H1 (cell line): ENCODE measurements around the gene ADM. TPM values are rescaled to one million over a fixed set of nuclear protein-coding genes. Genes with fewer than 3 reads are reported as not detected.
A peak's percentile ranks its signal among the peaks of the same experiment; 100 is the strongest.

ENCODE experiments used
- CTCF ChIA-PET: fragments of 300-600 bp; sonication (Branson Sonifier 250); formaldehyde crosslinking; loops from one replicate; lab custom pipeline; 2021; ENCODE audit not compliant: partially characterized antibody; lab: Charles Lee
- POLR2A ChIA-PET: fragments of 300-600 bp; sonication (Branson Sonifier 250); formaldehyde crosslinking; loops from one replicate; lab custom pipeline; 2021; ENCODE audit warnings: inconsistent platforms; ENCODE audit not compliant: partially characterized antibody; lab: Charles Lee
- DNase-seq, 2 experiments: peaks; one replicate each; pipeline versions ENCODE4 v3.0.0 to v3.0.0-alpha.2; 2010 to 2022; ENCODE audit warnings: low spot score in 2 of 2, low read depth in 1 of 2, mixed read lengths in 1 of 2
- FAIRE-seq: peaks from 2 replicates; lab custom pipeline; 2011; peaks lifted over from hg19 to GRCh38; lab: Jason Lieb, UNC
- H2AFZ ChIP-seq: 2 replicates; pipeline ENCODE4 v1.8.1; 2012; ENCODE audit warnings: low read length, inconsistent platforms
- H2AK5ac ChIP-seq: 2 replicates; pipeline ENCODE4 v1.6.1; 2013; ENCODE audit warnings: low read depth, low read length
- H2BK120ac ChIP-seq: replicated peaks from 2 replicates; pipeline ENCODE3; 2013; ENCODE audit warnings: low read depth, low read length, inconsistent platforms
- H2BK12ac ChIP-seq: 2 replicates; pipeline ENCODE4 v1.6.1; 2013; ENCODE audit warnings: low read depth, low read length
- H2BK15ac ChIP-seq: 2 replicates; pipeline ENCODE4 v1.6.1; 2013; ENCODE audit warnings: low read length
- H2BK20ac ChIP-seq: 2 replicates; pipeline ENCODE4 v1.6.1; 2013; ENCODE audit warnings: low read length
- H2BK5ac ChIP-seq: 2 replicates; pipeline ENCODE4 v1.6.1; 2013; ENCODE audit warnings: low read depth, low read length
- H3K14ac ChIP-seq: 2 replicates; pipeline ENCODE4 v1.6.1; 2013; ENCODE audit warnings: inconsistent platforms; ENCODE audit not compliant: insufficient read length
- H3K18ac ChIP-seq: 2 replicates; pipeline ENCODE4 v1.6.1; 2013; ENCODE audit warnings: low read length; ENCODE audit errors: extremely low read depth
- H3K23ac ChIP-seq: 2 replicates; pipeline ENCODE4 v1.6.1; 2013; ENCODE audit warnings: inconsistent platforms; ENCODE audit not compliant: insufficient read length
- H3K23me2 ChIP-seq: 2 replicates; pipeline ENCODE4 v1.6.1; 2013; ENCODE audit warnings: low read depth, low read length
- H3K27ac ChIP-seq: 2 replicates; pipeline ENCODE4 v1.6.1; 2011; ENCODE audit warnings: low read depth, low read length, inconsistent platforms
- H3K27me3 ChIP-seq, 4 experiments: replicated peaks in 1 of 4; 1 replicate in 1 of 4; 2 replicates in 3 of 4; pipeline versions ENCODE4 v1.6.1 to v1.8.1; 2011 to 2013; ENCODE audit warnings: low read length in 3 of 4, mild to moderate bottlenecking in 3 of 4, inconsistent platforms in 2 of 4, mixed read lengths in 2 of 4, moderate library complexity in 1 of 4; ENCODE audit not compliant: control insufficient read depth in 3 of 4, insufficient read depth in 3 of 4; ENCODE audit errors: extremely low read depth in 1 of 4
- H3K36me3 ChIP-seq, 4 experiments: 2 replicates each; pipeline versions ENCODE4 v1.6.1 to v1.8.1; 2011 to 2013; ENCODE audit warnings: mild to moderate bottlenecking in 4 of 4, low read length in 3 of 4, moderate library complexity in 2 of 4, control low read depth in 1 of 4, inconsistent platforms in 1 of 4; ENCODE audit not compliant: insufficient read depth in 4 of 4, control insufficient read depth in 2 of 4
- H3K4ac ChIP-seq: replicated peaks from 2 replicates; pipeline ENCODE3; 2013; ENCODE audit warnings: low read length, low read depth, mixed read lengths, inconsistent platforms; ENCODE audit not compliant: insufficient read length
- H3K4me1 ChIP-seq, 4 experiments: replicated peaks in 1 of 4; 1 replicate in 1 of 4; 2 replicates in 3 of 4; pipeline versions ENCODE4 v1.6.1 to v1.8.1; 2011 to 2013; ENCODE audit warnings: low read length in 3 of 4, inconsistent platforms in 2 of 4, mixed read lengths in 1 of 4; ENCODE audit not compliant: insufficient read depth in 4 of 4, control insufficient read depth in 3 of 4
- H3K4me2 ChIP-seq, 2 experiments: 2 replicates each; pipeline versions ENCODE4 v1.6.1 to v1.8.1; 2011 to 2013; ENCODE audit warnings: low read depth in 2 of 2, low read length in 2 of 2, control low read depth in 1 of 2, inconsistent platforms in 1 of 2, mild to moderate bottlenecking in 1 of 2; ENCODE audit not compliant: insufficient read depth in 1 of 2
- H3K4me3 ChIP-seq, 4 experiments: fragments of 200-600, 300-600 bp in 1 of 4; sonication (generic), shearing (Covaris generic), sonication (Bioruptor Twin) in 1 of 4; 2 replicates each; pipeline versions ENCODE4 v1.5.1 to v1.8.1; 2011 to 2016; ENCODE audit warnings: low read length in 4 of 4, low read depth in 3 of 4, control low read depth in 2 of 4, inconsistent platforms in 2 of 4, mild to moderate bottlenecking in 2 of 4, mixed read lengths in 1 of 4, moderate library complexity in 1 of 4; ENCODE audit not compliant: insufficient read depth in 2 of 4; ENCODE audit errors: extremely low read depth in 1 of 4
- H3K56ac ChIP-seq: replicated peaks from 2 replicates; pipeline ENCODE3; 2013; ENCODE audit warnings: low read depth, mild to moderate bottlenecking, mixed read lengths, low read length, inconsistent platforms; ENCODE audit not compliant: insufficient read length
- H3K79me1 ChIP-seq: 2 replicates; pipeline ENCODE4 v1.6.1; 2013; ENCODE audit warnings: low read depth, low read length, control low read depth
- H3K79me2 ChIP-seq, 2 experiments: 2 replicates each; pipeline versions ENCODE4 v1.6.1 to v1.8.1; 2012 to 2013; ENCODE audit warnings: low read length in 2 of 2, mild to moderate bottlenecking in 2 of 2, inconsistent platforms in 1 of 2; ENCODE audit not compliant: insufficient read depth in 2 of 2, control insufficient read depth in 1 of 2
- H3K9ac ChIP-seq, 4 experiments: replicated peaks in 1 of 4; 1 replicate in 1 of 4; 2 replicates in 3 of 4; pipeline versions ENCODE4 v1.6.1 to v1.8.1; 2011 to 2013; ENCODE audit warnings: low read depth in 3 of 4, low read length in 3 of 4, control low read depth in 2 of 4, mild to moderate bottlenecking in 2 of 4, moderate library complexity in 2 of 4, inconsistent platforms in 1 of 4; ENCODE audit errors: extremely low read depth in 1 of 4
- H3K9me3 ChIP-seq, 2 experiments: 2 replicates each; pipeline versions ENCODE4 v1.6.1 to v1.8.1; 2012 to 2013; ENCODE audit warnings: mild to moderate bottlenecking in 2 of 2, moderate library complexity in 2 of 2, control low read depth in 1 of 2, inconsistent platforms in 1 of 2, low read depth in 1 of 2, low read length in 1 of 2, mixed read lengths in 1 of 2; ENCODE audit not compliant: insufficient read depth in 2 of 2
- H4K20me1 ChIP-seq, 2 experiments: replicated peaks in 1 of 2; 2 replicates each; pipeline versions ENCODE3 to v1.8.1; 2011 to 2013; ENCODE audit warnings: inconsistent platforms in 2 of 2, low read length in 2 of 2, mild to moderate bottlenecking in 1 of 2; ENCODE audit not compliant: insufficient read depth in 2 of 2, control insufficient read depth in 1 of 2
- H4K5ac ChIP-seq: 2 replicates; pipeline ENCODE4 v1.6.1; 2013; ENCODE audit warnings: low read length, low read depth, mixed read lengths, inconsistent platforms; ENCODE audit not compliant: insufficient read length
- H4K8ac ChIP-seq: 2 replicates; pipeline ENCODE4 v1.8.0; 2013; ENCODE audit warnings: mild to moderate bottlenecking, moderate library complexity, low read length, inconsistent platforms; ENCODE audit not compliant: insufficient read depth; ENCODE audit errors: extremely low read depth
- H4K91ac ChIP-seq: replicated peaks from 2 replicates; pipeline ENCODE3; 2013; ENCODE audit warnings: low read length, mixed read lengths, inconsistent platforms; ENCODE audit not compliant: insufficient read length
- EZH2 ChIP-seq: fragments of 200-600 bp; sonication (generic); IDR thresholded peaks from 2 replicates; pipeline ENCODE4 v1.7.1; 2012; ENCODE audit warnings: low read depth, mild to moderate bottlenecking, moderate library complexity, low read length, inconsistent platforms; ENCODE audit not compliant: severe bottlenecking
- HDAC2 ChIP-seq, 2 experiments: fragments of 300-600 bp in 1 of 2; sonication (generic) in 1 of 2; IDR thresholded peaks; 2 replicates each; pipeline ENCODE4 v1.6.1; 2011 to 2012; ENCODE audit warnings: low read depth in 2 of 2, low read length in 2 of 2, mild to moderate bottlenecking in 2 of 2, moderate library complexity in 2 of 2, borderline replicate concordance in 1 of 2, inconsistent platforms in 1 of 2
- RFX5 ChIP-seq: IDR thresholded peaks from 2 replicates; pipeline ENCODE4 v1.6.1; 2011; ENCODE audit warnings: low read depth, low read length, improper control_type of control experiment, borderline replicate concordance
- SIN3A ChIP-seq, 2 experiments: IDR thresholded peaks in 1 of 2; conservative IDR thresholded peaks in 1 of 2; 2 replicates each; pipeline ENCODE4 v1.6.1; 2011 to 2012; ENCODE audit warnings: low read length in 2 of 2, improper control_type of control experiment in 1 of 2, low read depth in 1 of 2, mild to moderate bottlenecking in 1 of 2
- TAF7 ChIP-seq: optimal IDR thresholded peaks from 2 replicates; pipeline ENCODE3; 2011; ENCODE audit warnings: low read depth, mild to moderate bottlenecking, inconsistent platforms, low read length, moderate library complexity, borderline replicate concordance
- TEAD4 ChIP-seq: IDR thresholded peaks from 2 replicates; pipeline ENCODE4 v1.6.1; 2012; ENCODE audit warnings: low read depth, low read length, inconsistent platforms, mixed read lengths
- WGBS, 2 experiments: shearing (Covaris generic) in 1 of 2; methylation state at CpG; one replicate each; pipeline versions ENCODE4 v1.1.6 to v1.1.7; 2013 to 2015; ENCODE audit warnings: low lambda C conversion rate in 2 of 2, mixed read lengths in 2 of 2, inconsistent platforms in 1 of 2, low coverage in 1 of 2, missing lambda C conversion rate in 1 of 2; ENCODE audit not compliant: insufficient replicate concordance in 2 of 2, insufficient coverage in 1 of 2, insufficient read length in 1 of 2; ENCODE audit errors: extremely low coverage in 1 of 2, missing lambda C conversion rate in 1 of 2; 5-methylcytosine and 5-hydroxymethylcytosine counted together
- polyA plus RNA-seq, 7 experiments: library from polyadenylated mRNA; depleted of rRNA in 3 of 7; stranded (reverse) in 5 of 7; unstranded in 2 of 7; fragments of >200 nt in 5 of 7; fragments of 200-250 nt in 2 of 7; gene quantifications; 1 replicate in 5 of 7; 2 replicates in 1 of 7; 4 replicates in 1 of 7; pipeline versions ENCODE4 v1.2.1 to v1.2.3, GENCODE V29; 2011 to 2013; ENCODE audit warnings: missing spikeins in 2 of 7, mixed read lengths in 2 of 7
- total RNA-seq: library from RNA; stranded (reverse); fragmentation: NEBNext Ultra II Directional; extraction: Animal tissue kit (Norgen Biotek cat#: 25700); gene quantifications from 2 replicates; pipeline ENCODE4 v1.2.1, GENCODE V29; 2021

Gene ADM
- total and polyA plus RNA-seq, 2 of the 8 experiments (the other 6 are each of a cell fraction or from before 2014, with no cell fraction given), result 94.1 to 95.6 TPM

- POLR2A ChIA-PET, result interaction anchor here (0.7 to 1.3 kb wide), 3 partner anchors 10 to 32 kb away, joined by 3 read pairs; no protein-coding TSS in a partner anchor
- no peaks in the 10 kb centered on the region for H3K23me2 ChIP-seq
These were observed 15.1 kb downstream of the ADM start for GRCh38 chr11:10319702-10320558.

More at GRCh38 chr11:10319702-10320558, 15.1 kb downstream of the ADM start:
- CTCF ChIA-PET, result interaction anchor here (0.5 to 2.7 kb wide), 3 partner anchors 12 to 49 kb away, joined by 3 to 9 read pairs (median 3); partner anchors contain the start of gene ADM
- H3K18ac ChIP-seq, result no peak overlapping the region
- H3K36me3 ChIP-seq, result no peaks in the 10 kb centered on the region
- H4K91ac ChIP-seq, result no peak overlapping the region
- no peaks in the 10 kb centered on the region for H3K79me2 ChIP-seq
- H4K20me1 ChIP-seq, result no peaks in the 10 kb centered on the region
- TF ChIP-seq TEAD4, result no peak
- TF ChIP-seq EZH2, result no peak
- no peak for TF ChIP-seq HDAC2 (IDR thresholded peaks at IDR 0.05; ENCODE audit: borderline replicate concordance in 1 of 2, low read depth in 2 of 2, low read length in 2 of 2)
- TF ChIP-seq SIN3A (conservative IDR thresholded peaks at IDR 0.05 in 1 of 2, IDR thresholded peaks at IDR 0.05 in 1 of 2; ENCODE audit: low read depth in 1 of 2, low read length in 2 of 2), result no peak
- TF ChIP-seq TAF7, result no peak
- TF ChIP-seq RFX5, result no peak
- TF ChIP-seq, all 59 proteins: peak for 0
- Histone ChIP-seq H3K14ac (no peak overlapping the region), H4K8ac (no peak overlapping the region), H3K4me3 (no peak overlapping the region), H2BK20ac (no peak overlapping the region), H3K4me2 (no peak overlapping the region), H3K4me1 (peaks cover 8 to 23% (median 13%) of the 10 kb centered on the region in 4 experiments), H3K79me1 (no peaks in the 10 kb centered on the region), H2AK5ac (no peak overlapping the region), H2BK15ac (no peak overlapping the region; the same call in 1 of the 2 replicates), H3K27me3 (no peaks in the 10 kb centered on the region), H2AFZ (no peak overlapping the region), H2BK5ac (no peak overlapping the region), H2BK12ac (no peak overlapping the region), H3K27ac (no peak overlapping the region), H4K5ac (no peak overlapping the region), H3K9ac (no peak overlapping the region), H3K9me3 (no peaks in the 10 kb centered on the region), H3K56ac (no peak overlapping the region), H2BK120ac (no peak overlapping the region), H3K4ac (peak overlapping the region; percentile 41), H3K23ac (no peak overlapping the region)
- FAIRE-seq (no peak), DNase-seq (no peak)
- WGBS, 2 experiments, result 72% methylated on average over 6 of the region's 6 CpGs; no CpG with 5 or more reads in 1 of the 2 experiments
